DND-41 (cell line): Measurements from ENCODE around the gene IL22.

ENCODE experiments used
- EZH2 ChIP-seq: IDR thresholded peaks from 3 replicates; pipeline ENCODE4 v1.6.1; 2012; ENCODE audit warnings: borderline replicate concordance, low read depth, mild to moderate bottlenecking, moderate library complexity, low read length, inconsistent platforms; ENCODE audit not compliant: severe bottlenecking
- TF ChIP-seq, protein P1 (sequence below): IDR thresholded peaks from 2 replicates; pipeline ENCODE4 v1.5.1; 2012; ENCODE audit warnings: borderline replicate concordance, low read length, moderate library complexity, mild to moderate bottlenecking; ENCODE audit not compliant: poor library complexity, severe bottlenecking; ENCODE audit errors: extremely low read depth

DNA sequence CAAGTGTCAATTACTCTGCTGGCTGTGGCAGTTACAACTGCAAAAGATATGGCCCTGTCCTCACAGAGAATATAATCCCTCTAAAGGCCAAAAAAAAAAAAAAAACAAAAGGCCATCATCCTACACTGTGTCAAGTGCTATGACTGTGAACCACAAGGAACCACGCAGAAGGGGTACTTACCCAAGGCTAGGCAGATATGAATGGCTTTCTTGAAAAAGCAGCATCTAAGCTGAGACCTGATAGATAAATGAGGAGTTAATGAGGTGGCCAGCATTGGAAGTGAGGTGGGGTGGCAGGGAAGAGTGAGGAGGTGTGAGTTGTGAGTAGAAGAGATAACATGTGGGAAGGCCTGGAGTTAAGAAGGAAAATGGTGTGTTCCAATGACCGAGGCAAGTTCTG is 16.4 kb upstream of the IL22 start:
- TF ChIP-seq, protein P1, sequence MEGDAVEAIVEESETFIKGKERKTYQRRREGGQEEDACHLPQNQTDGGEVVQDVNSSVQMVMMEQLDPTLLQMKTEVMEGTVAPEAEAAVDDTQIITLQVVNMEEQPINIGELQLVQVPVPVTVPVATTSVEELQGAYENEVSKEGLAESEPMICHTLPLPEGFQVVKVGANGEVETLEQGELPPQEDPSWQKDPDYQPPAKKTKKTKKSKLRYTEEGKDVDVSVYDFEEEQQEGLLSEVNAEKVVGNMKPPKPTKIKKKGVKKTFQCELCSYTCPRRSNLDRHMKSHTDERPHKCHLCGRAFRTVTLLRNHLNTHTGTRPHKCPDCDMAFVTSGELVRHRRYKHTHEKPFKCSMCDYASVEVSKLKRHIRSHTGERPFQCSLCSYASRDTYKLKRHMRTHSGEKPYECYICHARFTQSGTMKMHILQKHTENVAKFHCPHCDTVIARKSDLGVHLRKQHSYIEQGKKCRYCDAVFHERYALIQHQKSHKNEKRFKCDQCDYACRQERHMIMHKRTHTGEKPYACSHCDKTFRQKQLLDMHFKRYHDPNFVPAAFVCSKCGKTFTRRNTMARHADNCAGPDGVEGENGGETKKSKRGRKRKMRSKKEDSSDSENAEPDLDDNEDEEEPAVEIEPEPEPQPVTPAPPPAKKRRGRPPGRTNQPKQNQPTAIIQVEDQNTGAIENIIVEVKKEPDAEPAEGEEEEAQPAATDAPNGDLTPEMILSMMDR, result no peak
- TF ChIP-seq EZH2, result no peak
